Tibial artery (tissue), 4 donors: Measurements from ENCODE around the gene MYLK.

Experiments
- DNase-seq, 2 donors: peaks; one replicate each; pipeline ENCODE4 v3.0.0-alpha.2; 2019
- H3K27ac ChIP-seq, 2 donors: fragments of 200-600 bp; sonication (generic) in 1 of 2; 1 replicate in 1 of 2; 2 replicates in 1 of 2; pipeline ENCODE4 v1.5.1; 2018 to 2019; ENCODE audit warnings: mild to moderate bottlenecking in 1 of 2
- H3K27me3 ChIP-seq, 2 donors: fragments of 200-600 bp; sonication (generic) in 1 of 2; one replicate each; pipeline versions ENCODE4 v1.5.1 to v1.6.0; 2016 to 2019
- H3K36me3 ChIP-seq, 3 donors: fragments of 200-600 bp; sonication (generic) in 2 of 3; one replicate each; pipeline ENCODE4 v1.5.1; 2016 to 2019; ENCODE audit warnings: mild to moderate bottlenecking in 2 of 3
- H3K4me1 ChIP-seq, 4 donors: fragments of 200-600 bp; sonication (generic) in 2 of 4; 1 replicate in 3 of 4; 2 replicates in 1 of 4; pipeline ENCODE4 v1.5.1; 2016 to 2019
- H3K4me3 ChIP-seq, 2 donors: fragments of 200-600 bp; sonication (generic) in 1 of 2; 1 replicate in 1 of 2; 2 replicates in 1 of 2; pipeline ENCODE4 v1.5.1; 2018 to 2019; ENCODE audit warnings: mild to moderate bottlenecking in 2 of 2
- H3K9me3 ChIP-seq, 3 donors: fragments of 200-600 bp; sonication (generic) in 1 of 3; one replicate each; pipeline ENCODE4 v1.5.1; 2016 to 2019
- intact Hi-C: fragments of 100-400 bp; cut with DNase I; formaldehyde crosslinking; loops from one replicate; pipeline ENCODE4 v1.15.0; 2023; ENCODE audit warnings: low total_unique reads
- TF ChIP-seq, protein P1 (sequence below), 2 experiments: fragments of 200-600 bp in 1 of 2; fragments of 450-650 bp in 1 of 2; IDR thresholded peaks; one replicate each; pipeline ENCODE4 v1.5.1; 2017 to 2019; ENCODE audit warnings: antibody characterized with exemption in 2 of 2, mild to moderate bottlenecking in 1 of 2, moderate library complexity in 1 of 2

Gene MYLK

DNA sequence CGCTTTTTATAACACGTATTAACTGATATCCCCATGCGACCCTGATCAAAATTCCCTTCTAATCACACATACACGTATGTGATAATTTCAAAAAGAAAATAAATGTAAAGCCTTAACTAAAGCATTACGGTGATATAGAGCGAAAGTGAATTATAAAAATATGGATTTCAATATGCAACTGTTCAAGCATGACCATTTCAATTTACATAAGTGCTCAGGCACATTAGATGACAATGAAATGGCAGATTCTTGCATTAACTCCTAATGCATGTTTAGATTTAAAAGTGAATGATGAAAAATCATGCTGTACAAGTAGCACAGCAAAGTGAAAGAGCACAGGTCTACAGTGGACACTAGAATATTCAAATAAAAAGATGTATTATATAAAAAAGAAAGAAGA, 140.1 kb downstream of the MYLK start:
- DNase-seq, result no peak
- no peaks in the 10 kb centered on the region for H3K9me3 ChIP-seq
- H3K36me3 ChIP-seq, result peaks cover 0 to 6% (median 0%) of the 10 kb centered on the region in 3 donors
- peaks cover 0 to 23% (median 2%) of the 10 kb centered on the region in 4 donors for H3K4me1 ChIP-seq
- no peak overlapping the region for H3K4me3 ChIP-seq
- TF ChIP-seq, protein P1, sequence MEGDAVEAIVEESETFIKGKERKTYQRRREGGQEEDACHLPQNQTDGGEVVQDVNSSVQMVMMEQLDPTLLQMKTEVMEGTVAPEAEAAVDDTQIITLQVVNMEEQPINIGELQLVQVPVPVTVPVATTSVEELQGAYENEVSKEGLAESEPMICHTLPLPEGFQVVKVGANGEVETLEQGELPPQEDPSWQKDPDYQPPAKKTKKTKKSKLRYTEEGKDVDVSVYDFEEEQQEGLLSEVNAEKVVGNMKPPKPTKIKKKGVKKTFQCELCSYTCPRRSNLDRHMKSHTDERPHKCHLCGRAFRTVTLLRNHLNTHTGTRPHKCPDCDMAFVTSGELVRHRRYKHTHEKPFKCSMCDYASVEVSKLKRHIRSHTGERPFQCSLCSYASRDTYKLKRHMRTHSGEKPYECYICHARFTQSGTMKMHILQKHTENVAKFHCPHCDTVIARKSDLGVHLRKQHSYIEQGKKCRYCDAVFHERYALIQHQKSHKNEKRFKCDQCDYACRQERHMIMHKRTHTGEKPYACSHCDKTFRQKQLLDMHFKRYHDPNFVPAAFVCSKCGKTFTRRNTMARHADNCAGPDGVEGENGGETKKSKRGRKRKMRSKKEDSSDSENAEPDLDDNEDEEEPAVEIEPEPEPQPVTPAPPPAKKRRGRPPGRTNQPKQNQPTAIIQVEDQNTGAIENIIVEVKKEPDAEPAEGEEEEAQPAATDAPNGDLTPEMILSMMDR (IDR thresholded peaks at IDR 0.05), result no peak
- intact Hi-C loops, result loop anchor here (10.0 kb wide), 1 partner anchor 221 kb away; the partner anchor contains the start of gene CCDC14
- H3K27ac ChIP-seq, result no peak overlapping the region
- H3K27me3 ChIP-seq, result no peaks in the 10 kb centered on the region

DNA sequence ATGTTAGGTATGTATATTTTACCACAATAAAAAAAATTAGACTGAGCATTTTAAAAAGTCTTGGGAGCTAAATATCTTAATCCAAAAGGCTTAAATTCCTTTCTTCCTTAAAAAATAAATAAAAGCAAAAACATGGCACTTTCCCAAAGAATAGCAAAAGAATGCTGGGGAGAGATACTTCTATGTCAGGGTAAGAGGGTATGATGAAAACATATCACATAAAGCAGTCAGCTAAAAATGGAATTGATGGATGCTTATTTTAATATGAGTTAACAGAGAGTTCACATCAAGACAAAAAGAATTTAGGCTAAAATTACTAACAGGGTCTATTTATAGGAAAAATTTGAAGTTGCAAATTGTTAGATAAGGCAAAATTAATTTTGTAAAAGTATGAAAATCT, 141.0 kb downstream of the MYLK start:
- intact Hi-C loops, result loop anchor here (10.0 kb wide), 1 partner anchor 222 kb away; the partner anchor contains the start of gene CCDC14

DNA sequence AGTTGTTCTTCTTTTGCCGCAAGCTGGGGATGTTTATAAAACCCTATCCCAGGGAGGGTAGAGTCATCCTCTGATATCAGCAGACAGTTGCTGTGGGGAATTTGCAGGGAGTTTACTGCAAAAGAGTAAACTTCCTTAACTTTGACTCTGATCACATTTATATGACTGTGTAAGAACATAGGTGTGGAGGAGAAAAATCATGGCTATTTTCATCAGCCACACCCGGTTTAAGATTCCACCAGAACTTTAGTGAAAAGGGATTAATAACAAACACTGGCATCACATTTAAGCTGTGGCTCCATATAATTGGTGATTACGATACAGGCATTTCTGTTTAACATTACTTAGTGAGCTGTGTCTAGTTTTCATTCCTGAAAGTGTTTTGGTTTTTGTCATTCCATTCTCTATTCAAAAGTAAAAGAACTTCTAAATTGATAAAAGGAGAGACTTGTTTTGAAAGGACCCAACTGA, 143.1 kb downstream of the MYLK start:
- TF ChIP-seq, protein P1 (IDR thresholded peaks at IDR 0.05), result no peak
- intact Hi-C loops, result loop anchor here (10.0 kb wide), 1 partner anchor 224 kb away; the partner anchor contains the start of gene CCDC14
- Histone ChIP-seq H3K36me3 (peaks cover 0 to 36% (median 0%) of the 10 kb centered on the region in 3 donors), H3K9me3 (no peaks in the 10 kb centered on the region), H3K27ac (no peak overlapping the region), H3K27me3 (no peaks in the 10 kb centered on the region), H3K4me1 (peaks cover 0 to 22% (median 2%) of the 10 kb centered on the region in 4 donors), H3K4me3 (no peak overlapping the region)
- no peak for DNase-seq

More for the DNA sequence above, 141.0 kb downstream of the MYLK start:
- DNase-seq, result no peak
- Histone ChIP-seq H3K4me1 (peaks cover 0 to 22% (median 2%) of the 10 kb centered on the region in 4 donors), H3K36me3 (peaks cover 0 to 15% (median 0%) of the 10 kb centered on the region in 3 donors), H3K27me3 (no peaks in the 10 kb centered on the region), H3K4me3 (no peak overlapping the region), H3K9me3 (no peaks in the 10 kb centered on the region), H3K27ac (no peak overlapping the region)
- TF ChIP-seq, protein P1 (IDR thresholded peaks at IDR 0.05), result no peak

DNA sequence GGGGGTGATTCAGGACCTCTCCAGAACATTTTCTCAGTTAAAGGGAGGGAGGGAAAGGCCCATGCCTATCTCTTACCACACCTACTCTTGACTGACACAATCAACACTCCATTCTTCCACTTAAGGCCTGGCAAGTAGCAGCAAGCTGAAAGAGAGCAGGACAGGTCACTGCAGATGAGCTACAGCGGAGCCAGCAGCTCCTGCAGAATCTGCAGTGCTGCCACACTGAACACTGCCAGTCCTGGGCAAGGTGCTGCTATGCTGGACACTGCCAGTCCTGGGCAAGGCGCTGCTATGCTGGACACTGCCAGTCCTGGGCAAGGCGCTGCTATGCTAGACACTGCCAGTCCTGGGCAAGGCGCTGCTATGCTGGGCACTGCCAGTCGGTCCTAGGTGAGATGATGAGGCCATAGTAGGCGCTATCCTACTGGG, 143.7 kb downstream of the MYLK start:
- intact Hi-C loops, result loop anchor here (10.0 kb wide), 1 partner anchor 224 kb away; the partner anchor contains the start of gene CCDC14
- no peak for DNase-seq

DNA sequence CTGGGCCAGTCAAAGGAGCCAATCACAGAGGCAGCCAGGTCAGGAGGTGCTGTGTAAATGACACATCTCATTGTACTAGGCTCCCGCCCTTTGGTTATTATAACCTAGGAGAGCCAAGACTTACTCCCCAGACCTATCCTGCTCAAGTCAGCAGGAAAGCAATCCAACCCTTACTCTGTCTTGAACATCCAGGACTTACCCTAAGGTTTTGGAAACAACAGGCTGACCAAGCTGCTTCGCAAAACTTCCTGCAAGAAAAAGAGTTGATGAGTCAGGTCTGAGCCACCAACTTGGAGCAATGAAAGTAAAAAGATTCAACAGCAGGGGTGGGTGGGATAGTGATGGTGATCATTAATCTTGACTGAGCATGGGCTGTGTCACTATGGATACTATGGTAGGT, 144.4 kb downstream of the MYLK start:
- TF ChIP-seq, protein P1 (IDR thresholded peaks at IDR 0.05), result no peak
- no peak overlapping the region for H3K27ac ChIP-seq

More for the DNA sequence above, 143.7 kb downstream of the MYLK start:
- TF ChIP-seq, protein P1 (IDR thresholded peaks at IDR 0.05), result no peak
- peaks cover 0 to 17% (median under 1%) of the 10 kb centered on the region in 4 donors for H3K4me1 ChIP-seq
- no peaks in the 10 kb centered on the region for H3K9me3 ChIP-seq
- H3K27ac ChIP-seq, result no peak overlapping the region
- H3K27me3 ChIP-seq, result no peaks in the 10 kb centered on the region
- H3K36me3 ChIP-seq, result peaks cover 0 to 38% (median 0%) of the 10 kb centered on the region in 3 donors
- H3K4me3 ChIP-seq, result no peak overlapping the region

More for the DNA sequence above, 144.4 kb downstream of the MYLK start:
- no peak overlapping the region for H3K4me3 ChIP-seq
- peaks cover 0 to 12% (median 0%) of the 10 kb centered on the region in 4 donors for H3K4me1 ChIP-seq
- intact Hi-C loops, result loop anchor here (10.0 kb wide), 1 partner anchor 225 kb away; the partner anchor contains the start of gene CCDC14
- no peaks in the 10 kb centered on the region for H3K27me3 ChIP-seq
- peaks cover 0 to 40% (median 0%) of the 10 kb centered on the region in 3 donors for H3K36me3 ChIP-seq
- H3K9me3 ChIP-seq, result no peaks in the 10 kb centered on the region
- DNase-seq, result no peak
